ENCODE data around the gene LEAP2.

- no peak for TF ChIP-seq POLR2A (IDR thresholded peaks at IDR 0.05)
- TF ChIP-seq, protein P1, sequence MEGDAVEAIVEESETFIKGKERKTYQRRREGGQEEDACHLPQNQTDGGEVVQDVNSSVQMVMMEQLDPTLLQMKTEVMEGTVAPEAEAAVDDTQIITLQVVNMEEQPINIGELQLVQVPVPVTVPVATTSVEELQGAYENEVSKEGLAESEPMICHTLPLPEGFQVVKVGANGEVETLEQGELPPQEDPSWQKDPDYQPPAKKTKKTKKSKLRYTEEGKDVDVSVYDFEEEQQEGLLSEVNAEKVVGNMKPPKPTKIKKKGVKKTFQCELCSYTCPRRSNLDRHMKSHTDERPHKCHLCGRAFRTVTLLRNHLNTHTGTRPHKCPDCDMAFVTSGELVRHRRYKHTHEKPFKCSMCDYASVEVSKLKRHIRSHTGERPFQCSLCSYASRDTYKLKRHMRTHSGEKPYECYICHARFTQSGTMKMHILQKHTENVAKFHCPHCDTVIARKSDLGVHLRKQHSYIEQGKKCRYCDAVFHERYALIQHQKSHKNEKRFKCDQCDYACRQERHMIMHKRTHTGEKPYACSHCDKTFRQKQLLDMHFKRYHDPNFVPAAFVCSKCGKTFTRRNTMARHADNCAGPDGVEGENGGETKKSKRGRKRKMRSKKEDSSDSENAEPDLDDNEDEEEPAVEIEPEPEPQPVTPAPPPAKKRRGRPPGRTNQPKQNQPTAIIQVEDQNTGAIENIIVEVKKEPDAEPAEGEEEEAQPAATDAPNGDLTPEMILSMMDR (IDR thresholded peaks at IDR 0.05) = no peak
These were observed 2.7 kb upstream of the LEAP2 start for GRCh38 chr5:132870801-132871200.
